Kidney capillary endothelial cell (primary cell): ENCODE data around the gene PLXNB3.
"Not testable (repeated sequence)": the region's sequence is repeated elsewhere in the genome, so short reads cannot be mapped to it uniquely, and the experiment has no call there.

Experiments used
- DNase-seq: peaks from one replicate; pipeline ENCODE4 v3.0.0-alpha.2; 2018; ENCODE audit warnings: low spot score

PLXNB3 gene

DNA sequence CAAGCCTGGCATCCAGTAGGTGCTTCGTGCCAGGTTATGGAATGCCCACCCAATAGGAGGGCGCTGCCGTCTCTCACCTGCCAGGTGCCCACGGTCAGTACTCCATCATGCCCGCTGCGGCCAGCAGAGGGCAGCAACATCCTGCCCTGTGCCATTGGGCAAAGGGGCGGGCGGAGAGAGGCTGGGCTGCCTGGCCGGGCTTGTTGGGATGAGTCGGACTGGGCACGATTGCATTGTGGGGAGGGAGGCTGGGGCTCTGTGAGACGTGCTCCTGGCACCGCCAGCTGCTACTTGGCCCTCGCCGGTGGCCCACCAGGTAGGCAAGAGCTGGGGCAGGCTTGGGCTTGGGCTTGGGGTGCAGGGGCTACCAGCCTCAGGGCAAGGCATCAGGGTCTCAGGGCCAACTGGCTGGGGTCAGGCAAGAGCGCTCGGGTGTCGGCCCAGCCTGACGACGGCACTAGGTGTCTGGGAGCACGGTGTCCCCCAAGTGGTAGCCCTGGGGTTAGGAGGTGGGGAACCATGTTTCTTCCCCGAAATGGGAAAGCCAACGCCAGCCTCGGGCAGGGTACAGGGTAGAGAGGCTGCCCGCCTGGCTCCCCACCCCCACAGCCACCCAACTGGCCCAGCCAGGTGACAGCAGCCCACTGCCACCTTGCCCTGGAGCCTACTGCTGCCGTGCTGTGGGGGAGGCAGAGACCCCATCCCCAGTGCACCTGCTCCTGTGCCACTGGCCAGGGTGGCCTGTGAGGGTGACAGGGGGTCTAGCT is at the start of gene PLXNB3:
Gene PLXNB3 (plus strand): TSS at position 261 of the 767 bp plus-strand sequence. CDS start 1,287 bp downstream, outside the sequence.
- peak; percentile 52 for DNase-seq

- DNase-seq: no peak
Measured at GRCh38 chrX:153714256-153714655, 49.8 kb upstream of the PLXNB3 start.

DNA sequence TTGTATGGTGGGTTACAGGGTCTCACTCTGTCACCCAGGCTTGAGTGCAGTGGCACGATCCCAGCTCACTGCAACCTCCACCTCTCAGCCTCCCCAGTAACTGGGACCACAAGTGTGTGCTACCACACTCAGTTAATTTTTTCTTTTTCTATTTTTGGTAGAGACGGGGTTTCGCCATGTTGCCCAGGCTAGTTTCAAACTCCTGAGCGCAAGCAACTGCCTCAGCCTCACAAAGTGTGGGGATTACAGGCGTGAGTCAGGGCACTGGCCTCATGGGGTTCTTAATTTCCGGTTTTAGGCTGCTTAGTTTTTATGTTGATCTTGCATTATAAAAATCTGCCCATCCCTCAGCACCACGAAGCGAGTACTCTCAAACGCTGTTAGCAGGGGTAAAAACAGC is 46.6 kb upstream of the PLXNB3 start:
- no peak for DNase-seq

DNA sequence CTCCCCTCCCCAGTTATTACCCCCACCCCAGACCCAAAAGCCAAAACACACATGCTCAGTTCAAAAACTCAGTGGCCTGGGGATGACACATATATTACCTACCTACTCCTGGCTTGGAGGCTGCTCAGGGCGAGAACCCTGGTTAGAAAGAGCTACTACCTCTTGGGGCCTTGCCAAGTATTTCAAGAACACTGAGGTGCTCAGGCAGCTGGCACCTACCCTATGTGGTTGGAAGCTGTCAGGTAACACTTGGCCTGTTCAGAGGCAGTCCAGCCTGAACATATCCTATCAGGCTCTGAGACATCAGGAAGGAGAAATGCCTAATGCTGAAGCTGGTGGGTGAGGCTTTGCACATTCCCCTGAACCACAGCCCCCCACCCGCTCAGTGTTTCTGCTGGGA is 44.8 kb upstream of the PLXNB3 start:
- DNase-seq: no peak

DNA sequence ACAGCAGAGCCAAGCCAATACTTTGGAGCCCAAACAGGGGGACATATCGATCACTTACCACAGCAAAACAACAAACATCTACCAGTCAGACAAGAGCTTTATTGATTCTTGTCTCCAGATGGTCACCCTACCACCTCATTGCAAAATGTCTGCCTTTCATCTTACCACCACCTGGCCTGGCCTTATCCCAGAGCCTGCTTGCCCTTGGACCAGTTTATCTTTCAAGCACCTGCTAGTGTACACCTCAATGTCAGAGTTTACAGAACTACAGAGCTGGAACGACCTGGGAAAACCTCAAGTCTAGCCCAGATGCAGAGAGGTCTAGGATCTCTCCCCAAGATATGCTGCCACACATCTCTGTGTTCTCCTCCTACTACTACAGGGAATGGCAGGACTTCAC is 44.3 kb upstream of the PLXNB3 start:
- DNase-seq: no peak

DNA sequence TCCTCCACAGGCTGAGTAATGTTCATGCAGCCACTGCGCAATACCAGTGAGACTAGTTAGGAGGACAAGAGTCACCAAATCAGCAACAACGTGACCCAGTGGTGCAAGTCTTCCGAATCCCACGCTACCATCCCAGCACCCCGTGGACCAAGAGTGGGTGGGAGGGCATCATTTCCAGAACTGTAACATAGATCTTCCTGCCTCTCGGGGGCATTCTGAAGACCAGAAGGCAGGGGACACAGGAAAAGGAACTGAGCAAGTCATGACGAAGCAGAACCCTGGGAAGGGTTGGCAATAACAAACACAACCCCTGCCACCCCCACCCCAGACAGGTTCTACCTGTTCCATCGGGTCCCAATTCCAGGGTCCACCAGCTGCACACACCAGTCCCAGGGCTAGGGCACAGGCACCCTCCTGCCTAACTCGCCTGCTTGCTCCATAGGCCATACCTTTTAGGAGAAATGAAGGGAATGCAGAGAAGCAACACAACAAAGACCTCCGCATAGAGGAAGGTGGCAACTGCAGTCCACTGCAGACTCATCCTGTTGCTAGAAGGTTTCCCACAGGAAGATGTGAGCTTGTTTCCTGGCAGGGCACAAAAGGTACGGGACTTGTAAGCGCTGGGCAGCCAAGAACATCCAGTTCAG is 41.2 kb upstream of the PLXNB3 start:
- peak; percentile 26 for DNase-seq

- peak; percentile 27 for DNase-seq
Measured at GRCh38 chrX:153723351-153724251, 40.4 kb upstream of the PLXNB3 start.

GRCh38 chrX:153724252-153725038 is 39.6 kb upstream of the PLXNB3 start, which contains the start of the genes ABCD1 and BCAP31:
Gene ABCD1 (plus strand): TSS chrX:153724856. CDS start chrX:153725267, 411 bp downstream.
Gene BCAP31 (minus strand): TSS chrX:153724387. CDS start chrX:153723244, 1,143 bp downstream.
- DNase-seq: peak; percentile 67

GRCh38 chrX:153725039-153725831 is 38.8 kb upstream of the PLXNB3 start:
- no peak for DNase-seq

- DNase-seq: no peak
Measured at GRCh38 chrX:153725832-153726285, 38.2 kb upstream of the PLXNB3 start.

DNA sequence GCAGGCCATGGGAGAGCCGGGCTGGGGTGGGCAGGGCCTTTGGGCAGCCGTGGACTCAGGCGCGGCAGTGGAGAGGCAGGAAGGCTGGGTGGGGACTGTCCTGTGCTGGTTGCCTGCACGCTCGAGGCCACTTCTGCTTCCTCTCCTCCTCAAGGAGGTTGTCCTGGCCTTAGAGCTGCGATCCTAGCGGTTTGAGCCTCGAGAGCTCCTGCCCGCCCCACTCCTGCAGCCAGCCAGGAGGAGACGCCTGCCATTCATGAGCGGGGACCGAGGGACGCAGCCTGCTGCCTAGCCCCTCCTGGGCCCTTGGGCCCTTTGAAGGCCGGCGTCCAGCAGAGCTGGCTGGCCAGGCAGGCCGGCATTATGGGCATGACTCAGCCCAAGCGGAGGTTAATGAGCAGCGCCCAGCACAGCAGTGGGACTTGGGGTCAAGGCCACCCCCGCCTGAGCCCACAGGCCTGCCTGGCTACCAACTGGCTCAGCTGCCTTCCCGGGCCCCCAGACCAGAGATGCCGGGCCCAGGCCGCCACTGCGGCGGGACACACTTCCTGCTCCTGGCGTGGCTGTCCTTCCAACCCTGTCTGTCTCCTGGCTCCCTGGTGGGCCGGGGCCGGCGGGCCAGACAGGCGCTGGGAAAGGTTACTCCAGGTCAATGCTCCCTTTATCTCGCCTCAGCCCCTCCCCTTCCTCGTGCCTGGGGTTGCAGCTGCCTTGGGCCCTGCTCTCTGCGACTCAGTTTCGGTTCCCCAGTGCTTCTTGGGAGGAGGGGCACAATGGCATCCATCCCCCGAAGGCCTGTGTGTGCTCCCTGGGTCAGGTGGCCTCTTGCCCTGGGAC is 37.5 kb upstream of the PLXNB3 start:
- DNase-seq: peak; percentile 69

DNA sequence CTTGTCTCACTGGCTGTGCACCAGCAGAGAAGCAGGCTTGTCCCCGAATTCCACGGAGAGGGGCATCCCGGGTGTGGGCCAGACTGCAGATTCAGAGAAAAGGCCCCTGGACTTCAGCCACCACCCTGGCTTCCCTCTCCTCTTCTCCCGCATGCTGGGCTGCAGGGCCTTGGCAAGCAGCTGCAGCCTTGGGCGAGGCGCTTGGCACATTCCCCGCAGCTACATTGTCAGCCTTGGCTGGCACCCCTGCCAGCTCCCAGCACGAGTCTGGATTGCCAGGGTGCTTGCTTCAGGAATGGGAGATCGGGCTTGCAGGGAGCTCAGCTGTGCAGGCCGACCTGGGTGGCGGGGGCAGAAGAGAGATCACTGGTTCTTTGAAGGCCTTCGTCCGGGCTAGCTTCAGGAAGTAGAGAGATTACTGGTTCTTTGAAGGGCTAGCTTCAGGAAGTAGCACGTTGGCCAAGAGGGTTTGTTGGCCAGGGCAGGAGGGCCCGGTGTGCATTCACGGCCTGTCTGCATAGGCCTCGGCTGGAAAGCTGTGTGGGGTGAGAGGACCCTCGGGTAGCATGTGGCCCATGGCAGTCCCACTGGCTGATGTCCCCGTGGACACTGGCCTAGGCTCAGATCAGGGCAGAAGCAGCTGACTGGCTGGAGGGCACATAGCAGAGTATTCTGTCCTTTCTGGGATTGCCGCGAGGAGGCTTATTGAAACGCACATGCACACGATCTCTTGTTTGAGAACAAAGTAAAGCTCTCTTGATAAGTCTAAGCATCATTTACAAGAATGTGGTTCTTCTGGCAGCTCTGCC is 36.7 kb upstream of the PLXNB3 start:
- DNase-seq: no peak

DNA sequence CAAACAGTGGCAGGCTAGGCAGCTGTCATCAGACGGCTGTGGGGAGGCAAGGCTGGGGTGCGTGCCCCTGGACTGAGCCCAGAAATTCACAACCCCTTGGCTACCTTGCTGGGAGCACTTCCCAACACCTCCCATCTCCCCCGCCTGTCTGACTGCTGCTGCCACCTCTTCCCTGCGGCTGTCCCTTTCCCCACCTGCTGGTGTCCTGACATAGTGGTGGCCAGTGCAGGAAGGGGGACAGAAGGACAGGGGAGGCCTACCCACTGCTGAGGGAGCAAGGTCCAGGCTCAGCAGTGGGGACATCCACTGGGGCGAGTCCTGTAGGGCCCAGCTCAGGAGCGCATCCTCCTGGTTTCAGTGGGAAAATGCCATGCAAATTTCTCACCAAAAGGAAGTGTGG is 36.0 kb upstream of the PLXNB3 start:
- DNase-seq: no peak

DNA sequence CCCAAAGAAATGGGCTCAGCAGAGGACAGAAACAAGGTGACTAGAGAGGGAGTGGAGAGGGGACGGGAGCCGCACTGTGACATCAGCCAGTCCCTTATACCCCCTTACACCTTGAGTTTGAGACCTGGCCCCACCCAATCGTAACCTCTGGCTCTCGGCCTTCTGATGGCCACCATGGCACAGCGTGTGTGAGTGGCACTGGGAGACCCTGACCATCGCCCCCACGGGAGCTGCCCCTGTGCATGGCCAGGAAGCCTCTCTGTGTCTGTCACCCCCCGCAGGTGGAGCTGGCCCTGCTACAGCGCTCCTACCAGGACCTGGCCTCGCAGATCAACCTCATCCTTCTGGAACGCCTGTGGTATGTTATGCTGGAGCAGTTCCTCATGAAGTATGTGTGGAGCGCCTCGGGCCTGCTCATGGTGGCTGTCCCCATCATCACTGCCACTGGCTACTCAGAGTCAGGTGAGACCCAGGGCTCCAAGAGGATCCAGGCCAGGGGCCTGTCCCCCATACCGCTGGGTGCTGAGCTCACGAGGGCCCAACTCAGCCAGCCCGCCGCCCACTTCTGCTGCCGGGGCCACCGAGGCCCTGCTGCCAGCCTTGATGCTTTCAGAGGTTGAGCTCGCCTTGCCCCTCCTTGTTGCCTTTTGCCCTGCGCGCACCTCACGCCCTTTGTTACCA is 35.0 kb upstream of the PLXNB3 start:
- DNase-seq: no peak

DNA sequence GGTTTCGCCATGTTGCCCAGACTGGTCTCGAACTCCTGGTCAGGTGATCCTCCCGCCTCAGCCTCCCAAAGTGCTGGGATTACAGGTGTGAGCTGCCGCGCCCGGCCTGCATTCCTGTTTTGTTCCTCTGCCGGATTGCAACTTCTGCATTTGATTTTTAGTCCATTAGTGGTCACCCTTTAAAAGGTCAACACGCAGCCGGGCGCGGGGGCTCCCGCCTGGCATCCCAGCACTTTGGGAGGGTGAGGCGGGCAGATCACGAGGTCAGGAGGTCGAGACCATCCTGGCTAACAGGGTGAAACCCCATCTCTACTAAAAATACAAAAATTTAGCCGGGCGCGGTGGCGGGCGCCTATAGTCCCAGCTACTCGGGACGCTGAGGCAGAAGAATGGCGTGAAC is 33.9 kb upstream of the PLXNB3 start:
- DNase-seq: not testable (repeated sequence)

DNA sequence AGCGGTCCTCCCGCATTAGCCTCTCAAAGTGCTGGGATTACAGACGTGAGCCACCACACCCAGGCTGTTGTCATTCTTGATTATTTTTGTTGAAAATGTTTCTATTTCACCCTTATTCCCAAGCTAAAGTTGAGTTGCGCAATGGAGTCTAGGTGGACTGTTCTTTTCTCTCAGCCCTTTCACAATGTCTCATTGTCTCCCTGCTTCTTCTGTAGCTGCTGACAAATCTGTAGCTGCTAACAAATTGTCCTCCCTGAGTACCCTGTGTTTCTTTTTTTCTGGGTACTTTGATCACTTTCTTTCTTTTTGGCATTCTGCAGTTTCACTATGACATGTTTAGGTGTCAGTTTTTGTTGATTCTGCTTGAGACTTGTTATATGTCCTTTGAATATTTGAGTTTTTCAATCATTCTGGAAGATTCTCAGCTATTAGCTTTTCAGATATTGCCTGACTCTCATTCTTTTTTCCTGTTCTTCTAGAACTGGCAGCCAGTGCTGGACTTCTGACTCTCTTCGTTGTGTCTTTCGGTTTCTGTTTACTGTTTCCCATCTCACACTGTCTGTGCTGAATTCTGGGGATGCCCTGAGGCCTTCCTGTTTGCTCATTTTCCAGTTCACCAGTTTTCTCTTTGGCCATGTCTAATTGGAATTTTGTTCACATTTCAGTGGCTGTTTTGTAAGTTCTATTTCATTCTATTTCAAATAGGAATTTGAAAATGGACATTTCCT is 32.8 kb upstream of the PLXNB3 start:
- DNase-seq: no peak

- DNase-seq: no peak
Measured at GRCh38 chrX:153731845-153732215, 32.2 kb upstream of the PLXNB3 start.

DNA sequence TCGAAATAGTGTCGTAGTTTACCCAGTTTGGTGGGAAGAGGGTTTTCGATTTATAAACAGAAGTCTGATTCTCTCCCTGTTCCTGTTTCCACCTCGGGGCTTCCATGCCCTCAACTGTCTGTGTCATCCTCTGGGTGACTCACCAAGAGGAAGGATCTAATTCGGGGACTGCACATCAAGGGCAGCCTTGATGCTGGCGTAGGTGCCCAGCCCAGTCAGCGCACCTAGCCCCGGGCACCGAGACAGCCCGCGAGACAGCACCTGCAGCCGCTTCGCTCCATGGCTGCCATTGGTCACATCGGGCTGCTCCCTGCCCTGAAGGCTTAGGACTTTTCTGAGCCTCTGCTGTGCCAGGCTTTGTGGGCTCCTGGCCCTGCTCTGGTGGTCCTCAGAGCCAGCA is 31.6 kb upstream of the PLXNB3 start:
- no peak for DNase-seq
